K562 (cell line): ENCODE data around the gene DPM2. TPM values are rescaled to one million over a fixed set of nuclear protein-coding genes. Genes with fewer than 3 reads are reported as not detected.
A peak's percentile ranks its signal among the peaks of the same experiment; 100 is the strongest.

ENCODE experiments used
- ATAC-seq: fragments of 200-7000 bp; cut with Tn5 transposase; 3 replicates; pipeline ENCODE4 v1.9.1; 2020; ENCODE audit warnings: moderate library complexity
- BruUV-seq: library from RNA; stranded (reverse); fragments of 400-500 nt; replicated peaks from 2 replicates; lab custom pipeline; 2021; lab: Mats Ljungman, UMichigan
- CTCF ChIA-PET: fragments of 300-600 bp; formaldehyde crosslinking; extraction: SDS; loops from one replicate; lab custom pipeline; 2021; ENCODE audit warnings: low intra/inter-chr PET ratio; lab: Yijun Ruan, JAX
- POLR2A ChIA-PET: fragments of 300-600, 350-650 bp; sonication (Branson Sonifier 250); formaldehyde crosslinking; extraction: SDS; loops from one replicate; lab custom pipeline; 2021; ENCODE audit warnings: antibody characterized with exemption, inconsistent platforms; lab: Yijun Ruan, JAX
- DNase-seq, 4 experiments: peaks; one replicate each; pipeline versions ENCODE4 v3.0.0 to v3.0.0-alpha.2; 2011 to 2018; ENCODE audit warnings: low spot score in 3 of 4, mixed read lengths in 3 of 4; ENCODE audit errors: extremely low read depth in 1 of 4
- FAIRE-seq: peaks from 2 replicates; lab custom pipeline; 2011; peaks lifted over from hg19 to GRCh38; lab: Jason Lieb, UNC
- H2AFZ ChIP-seq: 2 replicates; pipeline ENCODE4 v1.6.0; 2011; ENCODE audit warnings: low read depth, low read length, control low read depth, inconsistent platforms
- H3K27ac ChIP-seq: fragments of 200-600 bp; 3 replicates; pipeline ENCODE4 v1.8.0; 2011; ENCODE audit warnings: low read depth, mild to moderate bottlenecking, control low read depth, inconsistent platforms, low read length, moderate library complexity, mixed read lengths; ENCODE audit errors: extremely low read depth
- H3K27me3 ChIP-seq, 2 experiments: fragments of 300-600 bp in 1 of 2; 2 replicates in 1 of 2; 3 replicates in 1 of 2; pipeline versions ENCODE4 v1.6.0 to v1.8.0; 2011; ENCODE audit warnings: inconsistent platforms in 2 of 2, low read length in 2 of 2, mild to moderate bottlenecking in 1 of 2, mixed read lengths in 1 of 2, moderate library complexity in 1 of 2; ENCODE audit not compliant: control insufficient read depth in 2 of 2, insufficient read depth in 2 of 2
- H3K36me3 ChIP-seq: fragments of 300-600 bp; 3 replicates; pipeline ENCODE4 v1.8.0; 2011; ENCODE audit warnings: mild to moderate bottlenecking, low read length, inconsistent platforms; ENCODE audit not compliant: control insufficient read depth, insufficient read depth
- H3K4me1 ChIP-seq, 2 experiments: fragments of 200-600 bp in 1 of 2; replicated peaks in 1 of 2; 2 replicates in 1 of 2; 3 replicates in 1 of 2; pipeline versions ENCODE4 v1.5.1 to v1.8.0; 2011; ENCODE audit warnings: inconsistent platforms in 2 of 2, low read length in 2 of 2, mild to moderate bottlenecking in 1 of 2, mixed read lengths in 1 of 2, moderate library complexity in 1 of 2; ENCODE audit not compliant: control insufficient read depth in 2 of 2, insufficient read depth in 2 of 2
- H3K4me2 ChIP-seq: 2 replicates; pipeline ENCODE4 v1.6.1; 2011; ENCODE audit warnings: low read length, control low read depth, inconsistent platforms, mixed read lengths; ENCODE audit not compliant: insufficient read depth
- H3K4me3 ChIP-seq: fragments of 200-600 bp; sonication (generic), shearing (Covaris generic); 2 replicates; pipeline ENCODE4 v1.5.1; 2016; ENCODE audit warnings: control low read depth, inconsistent platforms
- H3K79me2 ChIP-seq: fragments of 200-600 bp; 3 replicates; pipeline ENCODE4 v1.8.0; 2011; ENCODE audit warnings: low read length, inconsistent platforms; ENCODE audit not compliant: control insufficient read depth, insufficient read depth
- H3K9ac ChIP-seq, 2 experiments: 2 replicates each; pipeline versions ENCODE4 v1.6.0 to v1.6.1; 2011; ENCODE audit warnings: low read depth in 2 of 2, low read length in 2 of 2, control low read depth in 1 of 2, inconsistent platforms in 1 of 2, mild to moderate bottlenecking in 1 of 2, mixed read lengths in 1 of 2; ENCODE audit not compliant: insufficient read depth in 1 of 2
- H3K9me1 ChIP-seq: one replicate; pipeline ENCODE4 v1.6.0; 2011; ENCODE audit warnings: inconsistent platforms, mild to moderate bottlenecking, low read length, moderate library complexity; ENCODE audit not compliant: control insufficient read depth, insufficient read depth
- H3K9me3 ChIP-seq: replicated peaks from 2 replicates; pipeline ENCODE4 v1.5.1; 2011; ENCODE audit warnings: low read depth, low read length, inconsistent platforms; ENCODE audit not compliant: control insufficient read depth, insufficient read depth
- H4K20me1 ChIP-seq: replicated peaks from 2 replicates; pipeline ENCODE4 v1.6.1; 2011; ENCODE audit warnings: low read length, inconsistent platforms, mixed read lengths; ENCODE audit not compliant: control insufficient read depth, insufficient read depth
- GABPB1 ChIP-seq: sonication (generic); formaldehyde crosslinking; IDR thresholded peaks from 2 replicates; pipeline ENCODE4 v1.8.0; 2022; ENCODE audit warnings: mild to moderate bottlenecking, missing genetic modification reagents
- L3MBTL2 ChIP-seq: fragments of 450-650 bp; IDR thresholded peaks from 2 replicates; pipeline ENCODE4 v1.6.1; 2016; ENCODE audit warnings: mild to moderate bottlenecking, moderate library complexity
- MGA ChIP-seq: fragments of 450-650 bp; IDR thresholded peaks from 2 replicates; pipeline ENCODE4 v1.6.1; 2016; ENCODE audit warnings: mild to moderate bottlenecking, moderate library complexity
- SIN3A ChIP-seq, 2 experiments: fragments of 150-350 bp in 1 of 2; IDR thresholded peaks; 2 replicates each; pipeline ENCODE4 v1.6.1; 2011 to 2016; ENCODE audit warnings: borderline replicate concordance in 2 of 2, low read depth in 2 of 2, low read length in 2 of 2, mild to moderate bottlenecking in 2 of 2, moderate library complexity in 2 of 2; ENCODE audit not compliant: control insufficient read depth in 1 of 2
- ZNF263 ChIP-seq: sonication (generic); formaldehyde crosslinking; IDR thresholded peaks from 2 replicates; pipeline ENCODE4 v1.8.0; 2022; ENCODE audit warnings: mild to moderate bottlenecking, missing genetic modification reagents, borderline replicate concordance
- ZNF511 ChIP-seq: sonication (generic); formaldehyde crosslinking; IDR thresholded peaks from 2 replicates; pipeline ENCODE4 v1.8.0; 2022; ENCODE audit warnings: mild to moderate bottlenecking, missing genetic modification reagents
- WGBS: fragments of 100-300 bp; shearing (Covaris generic); methylation state at CpG from one replicate; pipeline ENCODE4 v1.1.6; 2016; ENCODE audit warnings: low coverage, mixed read lengths; ENCODE audit not compliant: insufficient coverage; ENCODE audit errors: missing lambda C conversion rate; 5-methylcytosine and 5-hydroxymethylcytosine counted together
- in situ Hi-C: fragments of 300-500 bp; cut with MboI; formaldehyde crosslinking; loops from 4 replicates; pipeline ENCODE4 v1.15.0; 2018; ENCODE audit warnings: inconsistent platforms, mixed read lengths
- intact Hi-C: fragments of 100-400 bp; cut with micrococcal nuclease; formaldehyde crosslinking; loops from 2 replicates; pipeline ENCODE4 v1.14.2; 2022
- polyA plus RNA-seq, 8 experiments: library from polyadenylated mRNA; depleted of rRNA in 4 of 8; stranded (reverse) in 5 of 8; unstranded in 3 of 8; fragments of >200 nt; fragmentation: Nextera tagmentation in 2 of 8; fragmentation: Illumina TruSeq in 1 of 8; extraction: Ambion mirVana in 2 of 8; extraction: Trizol in 1 of 8; gene quantifications; 2 replicates each; pipeline versions ENCODE4 v1.2.1 to v1.2.3, GENCODE V29; 2011 to 2014; ENCODE audit warnings: inconsistent platforms in 1 of 8, missing spikeins in 1 of 8
- total RNA-seq, 7 experiments: library from RNA; depleted of rRNA in 6 of 7; stranded (reverse); fragments of >200 nt in 6 of 7; fragmentation: Illumina TruSeq in 2 of 7; extraction: Trizol in 2 of 7; gene quantifications; 2 replicates each; pipeline versions ENCODE4 v1.2.1 to v1.2.3, GENCODE V29; 2011 to 2021; ENCODE audit warnings: low replicate concordance in 1 of 7

The DPM2 gene
- total and polyA plus RNA-seq, 9 of the 15 experiments (the other 6 are each of a cell fraction or from before 2014, with no cell fraction given) = 43.5 to 126 (median 71.1) TPM

GRCh38 chr9:127915801-127916719, 21.6 kb downstream of the DPM2 start:
- Histone ChIP-seq H3K27ac (peak overlapping the region; percentile 54), H3K9ac (peak overlapping the region; percentile 66 to 96), H3K4me2 (peak overlapping the region; percentile 91), H3K27me3 (no peaks in the 10 kb centered on the region), H3K9me3 (no peaks in the 10 kb centered on the region), H3K9me1 (no peaks in the 10 kb centered on the region), H3K79me2 (peaks cover 17% of the 10 kb centered on the region), H3K4me1 (peaks cover 42 to 63% of the 10 kb centered on the region in 2 experiments), H3K4me3 (peak overlapping the region; percentile 70), H4K20me1 (no peaks in the 10 kb centered on the region), H2AFZ (peak overlapping the region; percentile 86), H3K36me3 (peaks cover 30% of the 10 kb centered on the region; the same call in 2 of the 3 replicates)
- ChIA-PET CTCF (interaction anchor here (0.5 kb wide), 1 partner anchor 177 kb away, joined by 4 read pairs; no protein-coding TSS in a partner anchor), POLR2A (interaction anchor here (0.5 to 1.2 kb wide), 6 partner anchors 16 to 145 kb away, joined by 3 to 4 read pairs (median 4); no protein-coding TSS in a partner anchor)
- ATAC-seq (peak; percentile 2; the same call in 1 of the 3 replicates), DNase-seq (peak in 1 of 4 experiments; percentile 26), FAIRE-seq (peak; percentile 64)
- in situ Hi-C loops = loop anchor here (5.0 to 25.0 kb wide), 3 partner anchors 179 to 979 kb away; partner anchors contain the start of gene TOR2A
- TSS peak; percentile 79 for BruUV-seq
- intact Hi-C loops = loop anchor here (2.0 to 10.0 kb wide), 3 partner anchors 19 to 411 kb away; no protein-coding TSS in a partner anchor
- 23% methylated on average over 26 of the region's 27 CpGs for WGBS
- TF ChIP-seq L3MBTL2 (peak; percentile 59; the same call in 1 of the 2 replicates), ZNF263 (CRISPR knock-in tag) (0 out of 2 replicates have a peak, but pooled peaks have one; percentile 18), ZNF511 (CRISPR knock-in tag) (peak; percentile 57; the same call in 1 of the 2 replicates), SIN3A (IDR thresholded peaks at IDR 0.05; ENCODE audit: borderline replicate concordance in 2 of 2, control insufficient read depth in 1 of 2, low read depth in 2 of 2, low read length in 2 of 2) (peak in 1 of 2 experiments; percentile 23; a peak in 1 of 4 replicates), GABPB1 (CRISPR knock-in tag) (peak; percentile 32; the same call in 1 of the 2 replicates), MGA (peak; percentile 52; the same call in 1 of the 2 replicates)
